Mucosa of gallbladder (tissue), 1 donor: ENCODE results near the gene ZNF786. TPM values are rescaled to one million over a fixed set of nuclear protein-coding genes. Genes with fewer than 3 reads are reported as not detected.
"Not testable (repeated sequence)": the region's sequence is repeated elsewhere in the genome, so short reads cannot be mapped to it uniquely, and the experiment has no call there.

Experiments
- DNase-seq: peaks from one replicate; pipeline ENCODE4 v3.0.0-alpha.2; 2020; ENCODE audit warnings: low spot score
- total RNA-seq: library from RNA; stranded (reverse); gene quantifications from one replicate; pipeline ENCODE4 v1.2.1, GENCODE V29; 2021
- donor health status: DM: no; HTN: no; CAD: no.

The ZNF786 gene
- 7.0 TPM for total RNA-seq

GRCh38 chr7:149090397-149091195, at the start of gene ZNF786:
TSS of gene ZNF786 (minus strand) at chr7:149090718. CDS start at chr7:149090640, 78 bp downstream.
- peak; percentile 83 for DNase-seq

- no peak for DNase-seq
Measured at GRCh38 chr7:149136118-149136517, 45.6 kb upstream of the ZNF786 start.

- DNase-seq = no peak
Measured at GRCh38 chr7:149133028-149133710, 42.7 kb upstream of the ZNF786 start.

- DNase-seq = no peak
Measured at GRCh38 chr7:149130572-149131198, 40.2 kb upstream of the ZNF786 start.

- DNase-seq = peak; percentile 33
Measured at GRCh38 chr7:149126662-149127266, 36.2 kb upstream of the ZNF786 start.

GRCh38 chr7:149125863-149126661, 35.5 kb upstream of the ZNF786 start, which contains the start of gene ZNF425:
TSS of gene ZNF425 (minus strand) at chr7:149126324. CDS start at chr7:149126213, 111 bp downstream.
- DNase-seq = peak; percentile 90

GRCh38 chr7:149125189-149125862, 34.8 kb upstream of the ZNF786 start:
- no peak for DNase-seq

GRCh38 chr7:149109969-149110368, 19.5 kb upstream of the ZNF786 start:
- DNase-seq = no peak

GRCh38 chr7:149104749-149105148, 14.2 kb upstream of the ZNF786 start:
- no peak for DNase-seq

GRCh38 chr7:149104214-149104613, 13.7 kb upstream of the ZNF786 start:
- no peak for DNase-seq

GRCh38 chr7:149103424-149103823, 12.9 kb upstream of the ZNF786 start:
- DNase-seq = no peak

- DNase-seq = no peak
Measured at GRCh38 chr7:149102666-149103065, 12.1 kb upstream of the ZNF786 start.

- DNase-seq = no peak
Measured at GRCh38 chr7:149100821-149101220, 10.3 kb upstream of the ZNF786 start.

- no peak for DNase-seq
Measured at GRCh38 chr7:149099058-149099457, 8.5 kb upstream of the ZNF786 start.

- DNase-seq = no peak
Measured at GRCh38 chr7:149097088-149097487, 6.6 kb upstream of the ZNF786 start.

- DNase-seq = no peak
Measured at GRCh38 chr7:149093228-149093627, 2.7 kb upstream of the ZNF786 start.

GRCh38 chr7:149092244-149092643, 1.7 kb upstream of the ZNF786 start:
- DNase-seq = not testable (repeated sequence)

- no peak for DNase-seq
Measured at GRCh38 chr7:149087376-149087775, 3.1 kb downstream of the ZNF786 start.

GRCh38 chr7:149085866-149086265, 4.7 kb downstream of the ZNF786 start:
- no peak for DNase-seq

GRCh38 chr7:149084407-149084806, 6.1 kb downstream of the ZNF786 start:
- DNase-seq = no peak

GRCh38 chr7:149081914-149082313, 8.6 kb downstream of the ZNF786 start:
- DNase-seq = no peak
